ENCODE measurements around the gene UGP2.
"Not testable (repeated sequence)": the region's sequence is repeated elsewhere in the genome, so short reads cannot be mapped to it uniquely, and the experiment has no call there.

Gene UGP2

DNA sequence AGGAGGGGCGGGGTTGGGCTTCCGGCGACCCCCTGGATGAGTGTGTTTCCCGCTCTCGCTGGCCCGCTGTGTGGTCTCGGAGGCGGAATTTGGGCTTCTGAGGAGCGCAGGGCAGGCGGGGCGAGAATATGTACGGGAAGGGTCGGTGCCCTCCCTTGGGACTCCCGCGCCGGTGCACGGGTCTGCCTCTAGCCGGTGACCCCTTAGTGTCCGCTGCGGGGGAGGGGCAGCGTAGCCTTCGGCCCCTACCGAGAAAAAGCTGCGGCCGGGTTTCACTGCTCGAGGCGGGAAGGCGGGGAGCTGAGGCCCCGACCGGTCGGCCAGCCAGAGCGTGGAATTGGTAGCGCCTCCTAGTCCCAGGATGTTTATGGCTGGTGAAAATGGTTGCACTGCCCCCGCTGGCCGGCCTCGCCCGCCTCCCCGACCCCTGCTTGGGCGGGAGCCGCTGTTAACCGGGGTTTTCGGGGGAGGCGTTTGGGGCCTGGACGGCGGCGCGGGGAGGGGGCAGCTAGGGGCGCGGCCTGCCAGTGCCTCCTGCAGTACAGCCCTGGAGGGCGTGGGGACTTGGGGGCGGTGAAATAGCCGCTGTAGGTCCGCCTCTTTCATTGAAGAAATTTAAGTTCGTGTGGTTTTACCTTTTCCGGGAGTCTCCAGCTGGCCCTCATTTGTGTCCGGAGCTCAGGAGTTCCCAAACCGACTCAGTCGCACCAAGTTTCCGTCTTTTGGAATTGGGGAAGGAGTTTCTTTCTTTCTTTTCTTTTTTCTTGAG, at the start of gene UGP2:
Gene UGP2, plus strand, starts transcription at position 643 of the 769 bp plus-strand sequence. CDS start 290 bp downstream, outside the sequence.
- peak; percentile 79 for DNase-seq

DNA sequence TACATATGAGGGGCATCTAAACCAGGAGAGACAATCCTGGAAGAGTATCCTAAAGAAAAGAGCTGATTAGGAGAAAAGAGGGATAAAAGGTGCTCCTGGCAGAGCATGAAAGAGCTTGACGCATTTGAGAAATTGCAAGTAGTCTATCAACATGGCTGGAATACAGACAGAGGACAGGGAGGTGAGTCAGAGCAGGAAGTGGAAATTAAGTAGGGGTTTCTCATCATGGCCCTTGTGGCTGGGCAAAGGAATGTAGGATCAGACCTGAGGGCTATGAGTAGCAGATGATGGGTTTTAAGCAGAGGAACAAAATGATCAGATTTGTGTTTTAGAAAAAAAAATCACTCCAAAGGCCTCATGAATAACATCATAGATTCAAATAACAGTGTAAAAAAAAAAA, 49.2 kb upstream of the UGP2 start:
- no peak for DNase-seq

DNA sequence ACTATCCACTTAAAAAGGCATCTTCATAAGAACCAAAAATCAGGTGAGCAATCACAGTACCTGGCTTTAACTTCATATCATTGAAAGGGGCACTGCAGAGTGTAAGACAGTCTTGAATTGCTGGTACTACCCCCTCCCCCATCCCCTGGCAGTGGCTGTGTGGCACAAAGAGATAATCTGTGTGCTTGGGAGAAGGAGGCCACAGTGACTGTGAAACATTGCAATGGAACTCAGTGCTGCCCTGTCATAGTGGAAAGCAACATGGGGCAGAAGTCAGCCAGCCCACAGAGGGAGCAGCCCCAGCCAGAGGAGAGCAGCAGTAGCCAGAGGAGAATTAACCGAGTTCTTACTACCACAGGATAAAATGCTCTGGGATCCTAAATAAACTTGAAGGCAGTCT, 45.3 kb upstream of the UGP2 start:
- DNase-seq, result no peak

DNA sequence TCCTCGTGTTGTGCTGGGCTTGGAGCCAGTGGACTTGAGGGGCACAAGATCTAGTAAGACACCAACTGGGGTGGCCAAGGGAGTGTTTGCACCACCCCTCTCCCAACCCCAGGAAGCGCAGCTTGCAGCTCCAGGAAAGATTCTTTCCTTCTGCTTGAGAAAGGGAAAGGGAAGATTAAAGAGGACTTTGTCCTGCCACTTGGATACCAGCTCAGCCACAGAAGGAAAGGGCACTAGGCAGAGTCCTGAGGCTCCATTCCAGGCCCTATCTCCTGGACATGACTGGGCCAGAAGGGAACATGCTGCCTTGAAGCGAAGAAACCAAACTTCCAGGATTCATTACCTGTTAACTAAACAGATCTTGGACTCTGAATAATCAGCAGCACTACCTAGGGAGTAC, 44.9 kb upstream of the UGP2 start:
- no peak for DNase-seq

DNA sequence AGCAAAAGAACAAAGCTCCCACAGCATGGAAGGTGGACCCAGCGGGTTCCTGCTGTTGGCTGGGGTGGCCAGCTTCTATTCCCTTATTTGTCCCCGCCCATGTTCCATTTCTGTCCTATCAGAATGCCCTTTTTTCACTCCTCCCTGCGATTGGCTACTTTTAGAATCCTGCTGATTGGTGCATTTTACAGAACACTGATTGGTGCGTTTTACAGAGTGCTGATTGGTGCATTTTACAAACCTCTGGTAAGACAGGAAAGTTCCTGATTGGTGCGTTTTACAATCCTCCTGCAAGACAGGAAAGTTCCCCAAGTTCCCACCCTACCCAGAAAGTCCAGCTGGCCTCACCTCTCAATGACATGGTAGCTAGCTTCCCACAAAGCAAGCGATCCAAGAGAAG, 40.2 kb upstream of the UGP2 start:
- DNase-seq, result no peak

DNA sequence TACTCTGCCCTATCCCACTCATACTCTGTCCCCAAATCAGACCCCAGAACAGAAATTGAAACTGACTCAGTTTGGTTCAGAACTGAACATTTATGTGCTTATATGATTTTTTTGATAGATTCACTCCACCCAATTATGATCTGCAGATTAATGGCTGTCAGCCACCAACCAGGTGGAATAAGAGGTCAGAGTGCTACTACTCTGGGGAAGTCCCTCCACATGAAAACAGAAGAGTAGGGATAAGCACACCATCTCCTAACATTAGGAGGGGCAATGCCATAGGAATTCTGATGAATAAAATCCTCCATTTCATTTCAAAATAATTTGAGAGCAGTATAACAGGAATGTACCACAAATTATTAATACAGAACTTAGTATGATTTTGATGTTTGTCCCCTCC, 36.3 kb upstream of the UGP2 start:
- DNase-seq, result no peak

DNA sequence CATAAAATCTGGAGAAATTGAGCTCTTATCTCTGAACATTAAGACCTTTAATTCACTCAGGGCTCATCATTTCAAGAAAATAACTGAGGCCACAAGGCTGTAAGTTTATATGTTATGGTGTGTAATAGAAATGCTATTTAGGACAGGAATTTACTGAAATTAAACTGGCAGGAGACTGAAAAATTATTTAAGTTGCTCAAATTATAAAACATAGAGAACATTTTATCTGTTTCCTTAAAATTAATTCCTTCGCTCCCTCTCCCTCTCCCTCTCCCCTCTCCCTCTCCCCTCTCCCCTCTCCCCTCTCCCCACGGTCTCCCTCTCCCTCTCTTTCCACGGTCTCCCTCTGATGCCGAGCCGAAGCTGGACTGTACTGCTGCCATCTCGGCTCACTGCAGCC, 33.7 kb upstream of the UGP2 start:
- not testable (repeated sequence) for DNase-seq

DNA sequence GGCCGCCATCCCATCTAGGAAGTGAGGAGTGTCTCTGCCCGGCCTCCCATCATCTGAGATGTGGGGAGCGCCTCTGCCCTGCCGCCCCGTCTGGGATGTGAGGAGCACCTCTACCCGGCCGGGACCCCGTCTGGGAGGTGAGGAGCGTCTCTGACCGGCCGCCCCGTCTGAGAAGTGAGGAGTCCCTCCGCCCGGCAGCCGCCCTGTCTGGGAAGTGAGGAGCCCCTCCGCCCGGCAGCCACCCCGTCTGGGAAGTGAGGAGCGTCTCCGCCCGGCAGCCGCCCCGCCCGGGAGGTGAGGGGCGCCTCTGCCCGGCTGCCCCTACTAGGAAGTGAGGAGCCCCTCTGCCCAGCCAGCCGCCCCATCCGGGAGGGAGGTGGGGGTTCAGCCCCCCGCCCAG, 32.8 kb upstream of the UGP2 start:
- DNase-seq, result not testable (repeated sequence)

DNA sequence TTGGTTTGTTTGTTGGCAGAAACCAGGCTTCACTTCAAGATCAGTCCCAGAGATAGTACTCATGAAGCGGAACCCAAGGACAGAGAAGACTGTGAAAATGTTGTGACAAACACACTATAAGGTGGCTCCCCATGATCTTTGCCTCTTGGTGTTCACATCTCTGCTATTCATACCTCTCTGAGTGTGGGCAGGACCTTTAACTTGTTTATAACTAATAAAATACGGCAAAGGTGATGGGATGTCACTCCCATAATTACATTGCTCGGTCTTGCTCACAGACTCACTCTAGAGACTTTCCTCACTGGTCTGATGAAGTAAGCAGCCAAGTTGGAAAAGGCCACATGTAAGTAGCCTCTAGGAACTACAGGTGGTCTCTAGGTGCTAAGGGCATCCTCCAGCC, 30.6 kb upstream of the UGP2 start:
- no peak for DNase-seq

DNA sequence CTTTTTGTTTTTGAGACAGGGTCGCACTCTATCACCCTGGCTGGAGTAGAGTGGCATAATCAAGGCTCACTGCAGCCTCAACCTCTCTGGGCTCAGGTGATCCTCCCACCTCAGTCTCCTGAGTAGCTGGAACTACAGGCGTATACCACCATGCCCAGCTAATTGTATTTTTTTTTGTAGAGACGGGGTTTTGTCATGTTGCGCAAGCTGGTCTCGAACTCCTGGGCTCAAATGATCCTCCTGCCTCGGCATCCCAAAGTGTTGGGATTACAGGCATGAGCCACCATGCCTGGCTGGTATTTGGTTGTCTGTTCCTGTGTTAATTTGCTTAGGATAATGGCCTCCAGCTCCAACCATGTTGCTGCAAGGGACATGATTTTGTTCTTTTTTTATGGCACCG, 29.8 kb upstream of the UGP2 start:
- DNase-seq, result not testable (repeated sequence)

DNA sequence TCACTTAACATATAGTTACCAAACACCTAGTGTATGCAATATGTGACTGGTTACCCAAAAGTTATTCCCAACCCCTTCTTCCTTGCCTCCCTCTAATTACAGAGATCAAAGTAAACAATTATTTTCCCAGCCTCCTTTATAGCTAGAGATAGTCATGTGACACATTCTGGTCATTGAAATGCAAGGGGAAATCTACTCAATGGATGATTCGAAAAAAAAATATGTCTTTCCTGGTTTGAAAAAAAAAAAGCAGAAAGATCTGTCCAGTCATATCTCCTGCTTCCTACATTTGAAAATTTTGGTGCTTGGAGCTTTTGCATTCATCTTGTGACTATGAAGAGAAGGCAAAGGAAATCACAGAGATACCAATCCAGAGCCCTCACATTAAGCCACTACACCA, 27.6 kb upstream of the UGP2 start:
- no peak for DNase-seq

DNA sequence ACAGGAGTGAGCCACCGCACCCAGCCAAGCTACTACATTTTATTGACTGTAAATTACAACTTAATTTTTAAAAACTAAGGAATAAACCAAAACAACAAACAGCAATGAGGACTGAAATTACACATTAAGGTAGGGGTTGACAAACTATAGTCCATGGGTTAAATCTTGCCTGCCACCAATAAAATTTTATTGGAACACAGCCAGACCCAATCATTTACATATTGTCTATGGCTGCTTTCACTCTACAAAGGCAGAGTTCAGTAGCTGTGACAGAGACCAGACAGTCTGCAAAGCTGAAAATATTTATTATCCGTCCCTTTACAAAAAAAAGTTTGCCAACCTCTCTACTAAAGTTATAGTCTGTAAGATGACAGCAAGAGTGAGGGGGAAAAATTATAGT, 24.3 kb upstream of the UGP2 start:
- no peak for DNase-seq

DNA sequence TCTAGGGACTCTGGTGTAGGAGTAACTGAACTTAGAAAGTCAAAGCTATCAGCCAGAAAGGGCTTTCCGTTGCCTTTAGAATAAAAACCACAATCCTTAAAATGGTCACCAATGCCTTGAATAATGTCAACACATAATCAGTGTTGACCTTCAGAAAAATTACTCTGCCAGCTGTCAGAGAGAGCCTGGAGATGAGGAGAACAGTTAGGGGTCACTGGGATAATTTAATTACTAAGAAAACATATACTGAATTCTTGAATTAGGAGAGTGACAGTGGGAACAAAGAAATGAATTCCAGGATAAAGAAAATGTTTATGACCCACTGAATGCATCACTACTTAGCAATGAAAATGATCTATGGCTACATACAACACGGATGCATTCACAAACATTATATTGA, 23.4 kb upstream of the UGP2 start:
- DNase-seq, result no peak

DNA sequence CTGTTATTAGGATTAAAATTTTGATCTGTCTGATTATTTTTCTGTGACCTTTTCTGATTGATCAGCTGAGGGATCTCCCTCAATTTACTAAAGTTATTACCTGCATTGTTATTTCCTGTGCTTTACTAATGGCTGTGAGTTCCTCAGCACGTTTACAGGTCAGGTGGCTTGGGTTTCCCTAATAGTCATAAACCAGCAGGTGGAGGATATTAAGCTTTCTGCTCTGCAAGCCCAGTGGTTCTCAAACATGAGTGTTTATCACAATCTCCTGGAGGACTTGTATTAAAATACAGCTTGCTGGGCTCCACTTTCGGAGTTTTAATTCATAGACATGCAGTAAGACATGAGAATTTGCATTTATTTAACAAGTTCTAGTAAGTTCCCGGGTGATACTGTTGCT, 22.4 kb upstream of the UGP2 start:
- no peak for DNase-seq

DNA sequence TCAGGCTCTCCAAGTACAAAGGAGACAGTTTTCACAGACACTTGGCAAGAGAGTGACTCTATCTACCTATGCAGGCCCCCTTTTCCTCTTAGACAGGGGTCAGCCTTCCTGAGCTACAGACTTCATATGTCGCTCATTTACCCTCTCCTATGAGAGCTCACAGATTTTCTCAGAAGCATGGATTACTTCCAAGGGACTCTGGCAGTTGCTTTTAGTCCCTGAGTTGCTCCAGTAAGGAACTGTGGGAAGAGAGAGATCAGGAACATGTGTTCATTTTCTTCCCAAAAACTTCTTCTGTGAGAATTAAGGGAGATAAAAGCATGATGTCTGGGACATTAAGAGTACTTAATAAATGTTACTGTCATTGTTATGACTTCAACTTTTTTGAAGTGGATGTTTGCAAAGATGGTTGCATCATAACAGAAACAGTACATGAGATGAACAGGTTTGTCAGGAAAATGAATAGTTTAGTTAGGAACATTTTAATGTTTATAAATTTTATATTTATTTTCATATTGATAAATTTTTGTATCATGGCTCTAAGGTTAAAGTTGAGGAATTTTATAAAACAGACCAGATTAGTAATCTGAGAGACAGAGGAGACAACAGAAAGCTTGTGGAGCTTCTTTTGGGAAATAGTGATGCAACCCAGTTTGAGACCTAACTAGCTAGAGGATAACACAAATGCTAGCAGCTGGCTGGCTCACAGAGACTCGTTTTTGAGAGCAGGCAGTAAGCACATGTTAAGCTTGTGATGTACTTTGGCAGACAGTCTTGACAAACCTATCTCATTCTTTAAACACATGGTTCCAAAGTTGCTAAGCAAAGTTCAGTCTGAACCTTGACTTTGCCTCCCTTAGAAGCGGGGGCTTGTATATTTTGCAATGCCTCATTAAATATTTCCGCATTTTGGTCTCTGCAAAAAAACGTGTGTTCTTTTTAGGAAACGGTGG, 21.7 kb upstream of the UGP2 start:
- no peak for DNase-seq

DNA sequence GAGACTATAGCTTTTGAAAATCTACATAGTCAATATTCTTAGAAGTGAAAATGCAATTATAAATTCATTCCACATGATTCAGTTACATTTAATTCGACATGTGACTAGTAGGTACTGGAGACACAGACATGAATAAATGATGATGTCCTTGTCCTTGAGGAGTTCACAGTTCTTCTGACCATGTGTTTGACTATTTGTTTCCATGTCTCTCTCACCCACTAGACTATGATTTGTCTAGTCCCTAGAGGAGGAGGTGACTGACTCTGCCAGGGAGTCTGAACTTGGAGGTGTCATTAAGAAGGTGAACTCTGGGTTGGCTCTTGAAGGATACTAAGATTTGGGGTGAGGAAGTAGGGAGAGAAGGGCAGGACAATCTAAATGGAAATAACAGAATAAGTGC, 20.7 kb upstream of the UGP2 start:
- no peak for DNase-seq

DNA sequence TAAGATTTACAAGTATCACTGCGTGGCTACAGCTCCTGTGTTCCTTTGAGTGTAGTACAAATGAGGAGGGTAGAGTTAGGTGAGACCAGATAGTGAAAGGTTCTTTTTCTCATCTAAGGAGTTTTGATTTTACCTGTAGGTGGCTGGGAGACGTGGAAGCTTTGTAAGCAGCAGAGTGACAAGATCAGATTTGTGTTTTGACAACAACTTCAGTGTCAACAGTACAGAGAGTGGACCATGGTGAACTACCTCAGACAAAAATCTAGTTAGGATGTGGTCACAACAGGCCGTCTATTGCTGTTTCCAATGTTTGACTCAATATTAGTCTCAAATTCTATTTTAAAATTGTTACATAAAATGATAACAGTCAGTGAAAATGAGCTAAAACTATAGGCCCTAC, 20.3 kb upstream of the UGP2 start:
- DNase-seq, result no peak

DNA sequence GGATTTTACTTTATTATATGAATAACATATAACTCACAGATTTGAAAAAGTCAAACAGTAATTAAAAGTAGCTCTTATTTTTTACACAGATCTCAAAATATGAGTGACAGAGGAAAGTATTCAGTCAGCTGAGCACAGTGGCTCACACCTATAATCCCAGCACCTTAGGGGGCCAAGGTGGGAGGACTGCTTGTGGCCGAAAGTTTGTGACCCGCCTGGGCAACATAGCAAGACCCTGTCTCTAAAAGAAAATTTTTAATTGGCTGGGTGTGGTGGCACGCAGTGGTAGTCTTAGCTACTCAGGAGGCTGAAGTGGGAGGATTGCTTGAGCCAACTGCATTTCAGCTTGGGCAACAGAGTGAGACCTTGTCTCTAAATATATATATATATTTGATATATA, 19.2 kb upstream of the UGP2 start:
- DNase-seq, result no peak

DNA sequence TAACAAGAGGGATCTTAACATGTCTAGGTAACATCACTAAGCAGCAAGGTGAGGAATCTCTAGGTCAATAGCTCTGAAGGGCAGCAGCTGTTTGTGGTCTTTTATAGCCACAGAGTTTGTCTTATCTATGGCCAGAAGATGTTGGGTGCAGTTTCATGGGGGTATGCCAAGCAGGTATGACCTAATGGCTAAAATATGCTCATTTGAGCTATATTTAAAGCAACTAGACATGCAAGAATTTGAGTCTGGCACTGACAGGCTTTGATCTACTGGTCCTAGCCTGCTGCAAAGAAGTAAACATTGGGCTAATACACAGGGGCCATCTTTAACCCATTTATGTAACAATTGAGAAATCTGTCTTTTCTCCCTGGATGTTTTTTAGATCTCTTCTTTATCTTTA, 13.9 kb upstream of the UGP2 start:
- DNase-seq, result no peak

DNA sequence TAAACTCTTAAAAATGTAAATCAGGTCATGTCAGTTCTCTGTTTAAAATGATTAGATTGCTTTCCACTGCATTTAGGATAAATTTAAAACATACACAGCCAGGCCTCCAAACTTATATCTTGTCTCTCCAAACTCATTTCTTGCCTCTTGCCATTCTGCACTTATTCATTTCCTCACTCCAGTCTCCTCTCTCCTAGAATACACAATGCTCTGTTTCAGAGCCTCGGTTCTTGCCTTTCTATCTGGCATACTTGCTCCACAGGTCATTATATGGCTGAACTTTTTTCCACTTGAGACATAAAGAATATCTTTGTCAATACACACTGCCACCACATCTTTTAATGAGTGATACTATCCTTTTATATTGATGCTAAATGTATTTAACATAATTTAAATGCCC, 10.5 kb upstream of the UGP2 start:
- DNase-seq, result no peak

DNA sequence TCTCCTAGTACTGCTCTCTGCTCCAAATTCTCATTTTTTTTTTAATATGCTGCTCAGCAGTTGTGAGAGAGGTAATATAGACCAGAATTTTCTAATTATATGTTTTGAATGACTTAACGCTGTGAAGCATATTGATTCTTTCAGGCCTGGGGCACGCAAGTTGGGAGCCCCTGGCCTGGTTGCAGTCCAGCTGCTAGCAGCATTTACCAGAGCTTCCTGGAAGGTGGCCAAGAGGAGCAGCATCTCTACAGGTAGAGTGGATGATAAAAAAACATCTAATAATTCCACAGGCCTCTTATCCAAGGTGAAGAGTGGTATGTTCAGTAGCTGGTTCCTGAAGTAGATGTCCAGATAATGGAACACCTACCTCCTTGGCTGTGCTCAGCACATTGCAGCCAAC, 7.3 kb upstream of the UGP2 start:
- DNase-seq, result no peak

DNA sequence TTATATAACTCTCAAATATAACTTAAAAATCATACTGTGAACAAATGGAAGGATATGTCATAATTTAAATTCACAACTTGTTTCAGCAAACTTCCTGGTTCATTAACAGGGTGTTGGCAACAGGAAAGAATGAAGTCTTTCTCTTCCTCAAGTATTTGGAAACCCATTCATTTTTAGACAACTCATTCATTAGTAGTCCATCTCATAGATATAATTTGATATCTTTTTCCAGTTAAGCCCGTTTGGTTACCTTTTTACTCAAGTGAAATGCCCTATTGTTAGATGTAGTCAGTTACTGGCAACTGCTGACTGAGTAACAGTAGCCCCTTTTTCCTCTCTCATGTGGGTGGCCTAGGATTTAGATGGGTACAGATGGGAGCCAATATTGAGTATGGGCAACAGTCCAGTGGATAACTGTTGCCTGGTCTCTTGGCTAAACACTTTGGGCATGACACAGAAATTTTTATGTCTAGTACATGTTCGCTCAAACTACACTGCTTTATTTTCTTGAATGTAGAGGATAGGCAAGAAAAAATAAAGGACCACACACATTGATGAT, 4.6 kb upstream of the UGP2 start:
- no peak for DNase-seq

DNA sequence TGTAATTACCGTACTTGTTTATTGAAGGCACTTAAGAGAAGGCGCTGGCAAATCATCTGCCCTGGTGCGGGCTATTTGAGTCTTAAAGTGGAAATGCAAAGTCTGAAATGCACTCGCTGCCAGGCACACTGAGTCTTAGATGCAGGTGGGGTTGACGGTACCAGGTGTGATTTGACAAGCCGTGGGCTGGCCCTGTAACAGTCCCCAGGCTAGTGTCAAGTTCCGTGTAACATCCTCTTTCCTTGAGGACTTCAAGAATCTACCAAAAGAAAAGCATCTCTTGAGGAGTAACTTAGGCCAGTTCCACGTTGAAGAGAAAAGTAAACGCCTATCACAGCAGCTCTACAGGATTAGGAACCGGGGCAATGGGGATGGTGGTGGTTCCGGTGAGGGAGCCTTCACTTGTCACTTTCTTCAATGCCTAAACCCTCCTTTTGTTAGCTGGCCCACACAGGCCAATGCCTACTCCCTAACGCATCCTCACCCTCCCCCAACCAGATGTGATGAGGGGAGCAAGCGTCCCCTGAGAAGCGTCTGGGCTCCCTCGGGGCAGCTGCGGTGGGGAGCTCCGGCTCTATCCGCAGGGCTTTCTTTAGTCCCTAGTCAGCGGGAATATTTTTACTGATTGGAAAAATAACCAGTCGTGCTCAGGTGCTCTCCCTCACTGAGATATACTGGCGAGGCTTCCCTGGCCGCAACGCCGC, 1.5 kb upstream of the UGP2 start:
- no peak for DNase-seq

All from NCI-H1694 treated with DMSO at 0.1 percent for 48 hours (cell line).